CD14-positive monocyte (primary cell): ENCODE results near the gene MEG3. TPM values are rescaled to one million over a fixed set of nuclear protein-coding genes. Genes with fewer than 3 reads are reported as not detected.

Source experiments
- DNase-seq, 3 donors: peaks; one replicate each; pipeline ENCODE4 v3.0.0-alpha.2; 2011 to 2022
- H2AFZ ChIP-seq: 2 replicates; pipeline ENCODE4 v1.6.0; 2012; ENCODE audit warnings: mild to moderate bottlenecking, low read depth, low read length, inconsistent platforms; ENCODE audit not compliant: insufficient read depth, poor library complexity, severe bottlenecking
- H3K27ac ChIP-seq, 2 donors: 1 replicate in 1 of 2; 2 replicates in 1 of 2; pipeline ENCODE4 v1.5.1; 2012 to 2013; ENCODE audit warnings: low read length in 2 of 2, control low read depth in 1 of 2, inconsistent platforms in 1 of 2, low read depth in 1 of 2, mild to moderate bottlenecking in 1 of 2
- H3K27me3 ChIP-seq, 2 donors: one replicate each; pipeline versions ENCODE4 v1.6.0 to v1.6.1; 2011 to 2013; ENCODE audit warnings: low read length in 2 of 2; ENCODE audit not compliant: control insufficient read depth in 2 of 2, insufficient read depth in 2 of 2
- H3K36me3 ChIP-seq, 2 donors: replicated peaks in 1 of 2; 1 replicate in 1 of 2; 2 replicates in 1 of 2; pipeline versions ENCODE4 v1.5.1 to v1.6.1; 2012 to 2013; ENCODE audit warnings: low read length in 2 of 2, control low read depth in 1 of 2, inconsistent platforms in 1 of 2, mild to moderate bottlenecking in 1 of 2; ENCODE audit not compliant: insufficient read depth in 2 of 2, control insufficient read depth in 1 of 2
- H3K4me1 ChIP-seq, 2 donors: 1 replicate in 1 of 2; 2 replicates in 1 of 2; pipeline versions ENCODE4 v1.5.1 to v1.6.1; 2012 to 2013; ENCODE audit warnings: low read length in 2 of 2, control low read depth in 1 of 2, inconsistent platforms in 1 of 2, mild to moderate bottlenecking in 1 of 2, moderate library complexity in 1 of 2; ENCODE audit not compliant: insufficient read depth in 2 of 2, control insufficient read depth in 1 of 2
- H3K4me2 ChIP-seq: replicated peaks from 2 replicates; pipeline ENCODE3; 2012; ENCODE audit warnings: low read length, moderate library complexity, mild to moderate bottlenecking; ENCODE audit not compliant: poor library complexity, severe bottlenecking; ENCODE audit errors: extremely low read depth
- H3K4me3 ChIP-seq, 3 experiments: fragments of 200-600 bp in 1 of 3; sonication (generic) in 1 of 3; replicated peaks in 1 of 3; 1 replicate in 2 of 3; 2 replicates in 1 of 3; pipeline ENCODE4 v1.5.1; 2011 to 2013; ENCODE audit warnings: low read length in 3 of 3, mild to moderate bottlenecking in 3 of 3, control low read depth in 2 of 3, low read depth in 2 of 3, inconsistent platforms in 1 of 3, moderate library complexity in 1 of 3
- H3K79me2 ChIP-seq: 2 replicates; pipeline ENCODE4 v1.6.0; 2012; ENCODE audit warnings: mild to moderate bottlenecking, control low read depth, inconsistent platforms, low read length, moderate library complexity; ENCODE audit not compliant: insufficient read depth
- H3K9ac ChIP-seq: 2 replicates; pipeline ENCODE4 v1.6.0; 2017; ENCODE audit warnings: low read length, mild to moderate bottlenecking; ENCODE audit not compliant: insufficient read depth, poor library complexity, severe bottlenecking
- H3K9me3 ChIP-seq, 2 donors: replicated peaks in 1 of 2; 1 replicate in 1 of 2; 2 replicates in 1 of 2; pipeline versions ENCODE4 v1.5.1 to v1.6.1; 2012 to 2013; ENCODE audit warnings: low read length in 2 of 2, control low read depth in 1 of 2; ENCODE audit not compliant: control insufficient read depth in 1 of 2, insufficient read depth in 1 of 2
- H4K20me1 ChIP-seq: 2 replicates; pipeline ENCODE4 v1.6.0; 2012; ENCODE audit warnings: mild to moderate bottlenecking, low read length, control low read depth, moderate library complexity; ENCODE audit not compliant: insufficient read depth
- H3K27ac Mint-ChIP-seq, 7 donors: one replicate each; pipeline ENCODE4 v1.8.0; 2020; ENCODE audit warnings: mild to moderate bottlenecking in 7 of 7, mixed read lengths in 7 of 7, moderate library complexity in 6 of 7, inconsistent platforms in 2 of 7
- H3K27me3 Mint-ChIP-seq, 3 donors: one replicate each; pipeline ENCODE4 v1.8.0; 2021 to 2022; ENCODE audit warnings: low read depth in 3 of 3, mild to moderate bottlenecking in 3 of 3, mixed read lengths in 3 of 3, moderate library complexity in 3 of 3, inconsistent platforms in 1 of 3
- H3K36me3 Mint-ChIP-seq, 2 donors: one replicate each; pipeline ENCODE4 v1.8.0; 2020; ENCODE audit warnings: mixed read lengths in 2 of 2, inconsistent platforms in 1 of 2, mild to moderate bottlenecking in 1 of 2
- H3K4me1 Mint-ChIP-seq: one replicate; pipeline ENCODE4 v1.8.0; 2020; ENCODE audit warnings: mild to moderate bottlenecking, mixed read lengths
- H3K4me3 Mint-ChIP-seq, 2 donors: one replicate each; pipeline ENCODE4 v1.8.0; 2020; ENCODE audit warnings: mild to moderate bottlenecking in 2 of 2, mixed read lengths in 2 of 2, moderate library complexity in 1 of 2
- H3K9me3 Mint-ChIP-seq, 7 donors: one replicate each; pipeline ENCODE4 v1.8.0; 2020 to 2022; ENCODE audit warnings: mixed read lengths in 7 of 7, mild to moderate bottlenecking in 6 of 7, moderate library complexity in 6 of 7, inconsistent platforms in 2 of 7
- CTCF ChIP-seq: fragments of 200-600 bp; IDR thresholded peaks from one replicate; pipeline ENCODE4 v1.8.0; 2022; ENCODE audit warnings: antibody characterized with exemption, mild to moderate bottlenecking
- WGBS: methylation state at CpG from one replicate; pipeline ENCODE4 v1.1.5; 2013; ENCODE audit warnings: missing lambda C conversion rate; ENCODE audit not compliant: insufficient coverage; 5-methylcytosine and 5-hydroxymethylcytosine counted together
- intact Hi-C, 2 donors: fragments of 100-400 bp; cut with micrococcal nuclease; formaldehyde crosslinking; loops; one replicate each; pipeline versions ENCODE4 v1.15.0 to v1.15.1; 2023
- polyA plus RNA-seq, 3 donors: library from polyadenylated mRNA; depleted of rRNA in 1 of 3; unstranded in 2 of 3; stranded (reverse) in 1 of 3; fragments of 300-500 nt in 2 of 3; fragments of >200 nt in 1 of 3; fragmentation: Illumina TruSeq in 2 of 3; gene quantifications; 1 replicate in 2 of 3; 2 replicates in 1 of 3; pipeline ENCODE4 v1.2.3, GENCODE V29; 2012 to 2021

The MEG3 gene
- polyA plus RNA-seq, 3 donors: 1.7 TPM; not detected in 2

GRCh38 chr14:100804138-100804537, 21.8 kb upstream of the MEG3 start:
- H3K4me3 Mint-ChIP-seq: no peak overlapping the region
- Histone ChIP-seq H3K36me3 (no peaks in the 10 kb centered on the region), H3K9me3 (peaks cover 20 to 29% of the 10 kb centered on the region in 2 donors), H3K4me2 (no peak overlapping the region), H3K4me3 (no peak overlapping the region), H2AFZ (no peak overlapping the region), H3K79me2 (no peaks in the 10 kb centered on the region), H3K4me1 (no peaks in the 10 kb centered on the region), H3K27ac (no peak overlapping the region), H3K9ac (no peak overlapping the region), H3K27me3 (peaks cover 0 to 8% of the 10 kb centered on the region in 2 donors), H4K20me1 (no peaks in the 10 kb centered on the region)
- H3K9me3 Mint-ChIP-seq: peaks cover 21 to 31% (median 26%) of the 10 kb centered on the region in 7 donors
- no peak for TF ChIP-seq CTCF
- 96% methylated on average over 8 of the region's 13 CpGs for WGBS
- no peak overlapping the region for H3K27ac Mint-ChIP-seq
- no peak for DNase-seq
- H3K36me3 Mint-ChIP-seq: no peaks in the 10 kb centered on the region
- H3K4me1 Mint-ChIP-seq: no peaks in the 10 kb centered on the region
- H3K27me3 Mint-ChIP-seq: peaks cover 3 to 15% (median 3%) of the 10 kb centered on the region in 3 donors
- intact Hi-C loops: no loop called here

- 91% methylated on average over 8 of the region's 9 CpGs for WGBS
- no peak overlapping the region for H3K9ac ChIP-seq
- H3K27me3 Mint-ChIP-seq: peaks cover 2 to 18% (median 6%) of the 10 kb centered on the region in 3 donors
Observed at GRCh38 chr14:100804558-100805309, 21.2 kb upstream of the MEG3 start.

More at GRCh38 chr14:100804558-100805309, 21.2 kb upstream of the MEG3 start:
- Mint-ChIP-seq H3K36me3 (no peaks in the 10 kb centered on the region), H3K27ac (no peak overlapping the region), H3K4me3 (no peak overlapping the region), H3K4me1 (no peaks in the 10 kb centered on the region), H3K9me3 (peaks cover 27 to 37% (median 32%) of the 10 kb centered on the region in 7 donors)
- no peak for TF ChIP-seq CTCF
- no peak overlapping the region for H3K4me2 ChIP-seq
- no peak overlapping the region for H3K4me3 ChIP-seq
- H3K9me3 ChIP-seq: peaks cover 26 to 35% of the 10 kb centered on the region in 2 donors
- no peak overlapping the region for H3K27ac ChIP-seq
- H2AFZ ChIP-seq: no peak overlapping the region
- DNase-seq: no peak
- H3K4me1 ChIP-seq: no peaks in the 10 kb centered on the region
- no peaks in the 10 kb centered on the region for H3K79me2 ChIP-seq
- H3K27me3 ChIP-seq: peaks cover 0 to 12% of the 10 kb centered on the region in 2 donors
- no peaks in the 10 kb centered on the region for H4K20me1 ChIP-seq
- no peaks in the 10 kb centered on the region for H3K36me3 ChIP-seq
- intact Hi-C loops: no loop called here
